Chondrocyte (in vitro differentiated cells): ENCODE measurements around the gene MAML2. TPM values are rescaled to one million over a fixed set of nuclear protein-coding genes. Genes with fewer than 3 reads are reported as not detected.
A peak's percentile ranks its signal among the peaks of the same experiment; 100 is the strongest.

Experiments
- DNase-seq: peaks from one replicate; pipeline ENCODE4 v3.0.0; 2021; ENCODE audit warnings: mixed read lengths, low spot score
- H3K27ac Mint-ChIP-seq: one replicate; pipeline ENCODE4 v1.8.0; 2021; ENCODE audit warnings: mild to moderate bottlenecking, moderate library complexity, mixed read lengths; ENCODE audit not compliant: unreplicated experiment
- H3K27me3 Mint-ChIP-seq: 2 replicates; pipeline ENCODE4 v1.8.0; 2021; ENCODE audit warnings: low read depth, mixed read lengths
- H3K36me3 Mint-ChIP-seq: 2 replicates; pipeline ENCODE4 v1.8.0; 2021; ENCODE audit warnings: low read depth, mixed read lengths
- H3K4me1 Mint-ChIP-seq: 2 replicates; pipeline ENCODE4 v1.8.0; 2021; ENCODE audit warnings: low read depth, mild to moderate bottlenecking, mixed read lengths
- H3K4me3 Mint-ChIP-seq: one replicate; pipeline ENCODE4 v1.8.0; 2021; ENCODE audit warnings: mild to moderate bottlenecking, moderate library complexity, mixed read lengths; ENCODE audit not compliant: unreplicated experiment
- H3K9me3 Mint-ChIP-seq: 2 replicates; pipeline ENCODE4 v1.8.0; 2021; ENCODE audit warnings: low read depth, mixed read lengths
- CTCF ChIP-seq: fragments of 200-600 bp; sonication (generic); IDR thresholded peaks from 2 replicates; pipeline ENCODE4 v1.5.0; 2021; ENCODE audit warnings: antibody characterized with exemption, mild to moderate bottlenecking, moderate library complexity
- total RNA-seq: library from RNA; stranded (reverse); gene quantifications from 3 replicates; pipeline ENCODE4 v1.2.1, GENCODE V29; 2021

Gene MAML2
- total RNA-seq, 1 donor from 2014 or later, result 19.0 TPM

- Mint-ChIP-seq H3K4me3 (no peak overlapping the region), H3K27me3 (no peaks in the 10 kb centered on the region), H3K4me1 (peaks cover 48% of the 10 kb centered on the region), H3K27ac (peak overlapping the region; percentile 32), H3K36me3 (no peaks in the 10 kb centered on the region), H3K9me3 (no peaks in the 10 kb centered on the region)
- TF ChIP-seq CTCF, result no peak
- DNase-seq, result no peak
Measured at GRCh38 chr11:96134602-96135001, 208.4 kb downstream of the MAML2 start.

GRCh38 chr11:96132437-96132836 lies 210.6 kb downstream of the MAML2 start:
- H3K27me3 Mint-ChIP-seq, result no peaks in the 10 kb centered on the region
- H3K9me3 Mint-ChIP-seq, result no peaks in the 10 kb centered on the region
- DNase-seq, result no peak
- H3K4me1 Mint-ChIP-seq, result peaks cover 41% of the 10 kb centered on the region
- H3K27ac Mint-ChIP-seq, result no peak overlapping the region
- TF ChIP-seq CTCF, result no peak
- no peaks in the 10 kb centered on the region for H3K36me3 Mint-ChIP-seq
- H3K4me3 Mint-ChIP-seq, result no peak overlapping the region

DNA sequence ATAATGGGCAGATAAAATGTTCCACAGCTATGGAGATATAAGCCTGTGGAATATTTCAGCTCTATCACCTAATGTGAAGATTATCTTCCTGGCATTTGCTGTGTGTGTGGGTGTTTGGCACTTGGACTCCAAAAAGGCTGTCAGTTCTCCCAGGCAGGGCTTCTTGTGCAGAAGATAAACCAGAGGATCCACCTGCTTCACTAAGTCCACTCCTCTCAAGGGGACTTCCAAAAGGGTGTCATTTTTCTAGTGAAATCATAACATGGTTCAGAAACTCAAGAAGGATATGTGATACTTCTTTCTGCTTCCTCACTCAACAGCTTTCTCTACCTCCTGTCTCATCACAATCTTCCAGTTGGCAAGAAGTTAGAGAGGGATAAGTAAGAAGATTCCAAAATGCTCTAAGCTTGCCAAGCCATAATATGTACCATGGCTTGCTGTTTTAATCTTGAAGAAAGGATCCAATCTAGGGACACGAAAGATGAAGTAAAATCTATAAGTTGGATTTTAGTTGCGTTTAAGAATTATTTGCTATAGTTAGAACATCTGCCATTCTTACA lies 212.9 kb downstream of the MAML2 start:
- no peaks in the 10 kb centered on the region for H3K27me3 Mint-ChIP-seq
- no peak for TF ChIP-seq CTCF
- no peaks in the 10 kb centered on the region for H3K36me3 Mint-ChIP-seq
- no peak for DNase-seq
- no peak overlapping the region for H3K4me3 Mint-ChIP-seq
- no peak overlapping the region for H3K27ac Mint-ChIP-seq
- no peaks in the 10 kb centered on the region for H3K9me3 Mint-ChIP-seq
- H3K4me1 Mint-ChIP-seq, result peaks cover 26% of the 10 kb centered on the region

- Mint-ChIP-seq H3K4me3 (no peak overlapping the region), H3K27ac (no peak overlapping the region), H3K36me3 (no peaks in the 10 kb centered on the region), H3K9me3 (no peaks in the 10 kb centered on the region), H3K27me3 (no peaks in the 10 kb centered on the region), H3K4me1 (peaks cover 26% of the 10 kb centered on the region)
- TF ChIP-seq CTCF, result no peak
- DNase-seq, result no peak
Measured at GRCh38 chr11:96127596-96127959, 215.4 kb downstream of the MAML2 start.

- Mint-ChIP-seq H3K27me3 (no peaks in the 10 kb centered on the region), H3K27ac (no peak overlapping the region)
- TF ChIP-seq CTCF, result no peak
Measured at GRCh38 chr11:96126917-96127595, 215.9 kb downstream of the MAML2 start.

More at GRCh38 chr11:96126917-96127595, 215.9 kb downstream of the MAML2 start:
- Mint-ChIP-seq H3K9me3 (no peaks in the 10 kb centered on the region), H3K4me3 (no peak overlapping the region), H3K4me1 (peaks cover 26% of the 10 kb centered on the region), H3K36me3 (no peaks in the 10 kb centered on the region)
- no peak for DNase-seq
